ENCODE data around the gene FRMD5.

Gene FRMD5

GRCh38 chr15:43881245-43881644, 313.8 kb downstream of the FRMD5 start:
- no peak overlapping the region for H3K9ac ChIP-seq (ENCODE audit: low read length in 2 of 2)
- H3K4me3 ChIP-seq (ENCODE audit: low read length in 2 of 2), result no peak overlapping the region
- no peaks in the 10 kb centered on the region for H3K4me1 ChIP-seq (ENCODE audit: control insufficient read depth, insufficient read depth, low read length)
- H3K36me3 ChIP-seq (ENCODE audit: control insufficient read depth in 2 of 2, insufficient read depth in 2 of 2, low read length in 2 of 2), result no peaks in the 10 kb centered on the region
- no peaks in the 10 kb centered on the region for H3K9me3 ChIP-seq (ENCODE audit: control insufficient read depth in 2 of 2, low read length in 2 of 2)
- H3K27me3 ChIP-seq (ENCODE audit: control insufficient read depth in 1 of 2, insufficient read depth in 2 of 2, low read length in 2 of 2), result no peaks in the 10 kb centered on the region
- no peak overlapping the region for H3K27ac ChIP-seq (ENCODE audit: low read length)

GRCh38 chr15:43880406-43881194, 314.5 kb downstream of the FRMD5 start:
- H3K27me3 ChIP-seq (ENCODE audit: control insufficient read depth in 1 of 2, insufficient read depth in 2 of 2, low read length in 2 of 2), result no peaks in the 10 kb centered on the region
- no peak overlapping the region for H3K27ac ChIP-seq (ENCODE audit: low read length)
- no peak overlapping the region for H3K4me3 ChIP-seq (ENCODE audit: low read length in 2 of 2)
- H3K9me3 ChIP-seq (ENCODE audit: control insufficient read depth in 2 of 2, low read length in 2 of 2), result no peaks in the 10 kb centered on the region
- H3K36me3 ChIP-seq (ENCODE audit: control insufficient read depth in 2 of 2, insufficient read depth in 2 of 2, low read length in 2 of 2), result no peaks in the 10 kb centered on the region
- no peaks in the 10 kb centered on the region for H3K4me1 ChIP-seq (ENCODE audit: control insufficient read depth, insufficient read depth, low read length)
- H3K9ac ChIP-seq (ENCODE audit: low read length in 2 of 2), result no peak overlapping the region

GRCh38 chr15:43879386-43880355, 315.4 kb downstream of the FRMD5 start:
- Histone ChIP-seq H3K27me3 (ENCODE audit: control insufficient read depth in 1 of 2, insufficient read depth in 2 of 2, low read length in 2 of 2) (no peaks in the 10 kb centered on the region), H3K36me3 (ENCODE audit: control insufficient read depth in 2 of 2, insufficient read depth in 2 of 2, low read length in 2 of 2) (no peaks in the 10 kb centered on the region), H3K4me1 (ENCODE audit: control insufficient read depth, insufficient read depth, low read length) (no peaks in the 10 kb centered on the region), H3K9ac (ENCODE audit: low read length in 2 of 2) (no peak overlapping the region), H3K4me3 (ENCODE audit: low read length in 2 of 2) (no peak overlapping the region), H3K27ac (ENCODE audit: low read length) (no peak overlapping the region), H3K9me3 (ENCODE audit: control insufficient read depth in 2 of 2, low read length in 2 of 2) (no peaks in the 10 kb centered on the region)

GRCh38 chr15:43878446-43878845, 316.6 kb downstream of the FRMD5 start:
- H3K9ac ChIP-seq (ENCODE audit: low read length in 2 of 2), result no peak overlapping the region
- no peak overlapping the region for H3K27ac ChIP-seq (ENCODE audit: low read length)
- no peak overlapping the region for H3K4me3 ChIP-seq (ENCODE audit: low read length in 2 of 2)

GRCh38 chr15:43877371-43877770, 317.7 kb downstream of the FRMD5 start:
- no peak overlapping the region for H3K4me3 ChIP-seq (ENCODE audit: low read length in 2 of 2)
- no peak overlapping the region for H3K27ac ChIP-seq (ENCODE audit: low read length)
- H3K9me3 ChIP-seq (ENCODE audit: control insufficient read depth in 2 of 2, low read length in 2 of 2), result no peaks in the 10 kb centered on the region
- H3K27me3 ChIP-seq (ENCODE audit: control insufficient read depth in 1 of 2, insufficient read depth in 2 of 2, low read length in 2 of 2), result no peaks in the 10 kb centered on the region
- no peak overlapping the region for H3K9ac ChIP-seq (ENCODE audit: low read length in 2 of 2)
- no peaks in the 10 kb centered on the region for H3K4me1 ChIP-seq (ENCODE audit: control insufficient read depth, insufficient read depth, low read length)
- no peaks in the 10 kb centered on the region for H3K36me3 ChIP-seq (ENCODE audit: control insufficient read depth in 2 of 2, insufficient read depth in 2 of 2, low read length in 2 of 2)

More at GRCh38 chr15:43878446-43878845, 316.6 kb downstream of the FRMD5 start:
- no peaks in the 10 kb centered on the region for H3K9me3 ChIP-seq (ENCODE audit: control insufficient read depth in 2 of 2, low read length in 2 of 2)
- no peaks in the 10 kb centered on the region for H3K36me3 ChIP-seq (ENCODE audit: control insufficient read depth in 2 of 2, insufficient read depth in 2 of 2, low read length in 2 of 2)
- H3K27me3 ChIP-seq (ENCODE audit: control insufficient read depth in 1 of 2, insufficient read depth in 2 of 2, low read length in 2 of 2), result no peaks in the 10 kb centered on the region
- H3K4me1 ChIP-seq (ENCODE audit: control insufficient read depth, insufficient read depth, low read length), result no peaks in the 10 kb centered on the region

- Histone ChIP-seq H3K9me3 (ENCODE audit: control insufficient read depth in 2 of 2, low read length in 2 of 2) (no peaks in the 10 kb centered on the region), H3K36me3 (ENCODE audit: control insufficient read depth in 2 of 2, insufficient read depth in 2 of 2, low read length in 2 of 2) (no peaks in the 10 kb centered on the region), H3K27me3 (ENCODE audit: control insufficient read depth in 1 of 2, insufficient read depth in 2 of 2, low read length in 2 of 2) (no peaks in the 10 kb centered on the region), H3K27ac (ENCODE audit: low read length) (no peak overlapping the region), H3K4me1 (ENCODE audit: control insufficient read depth, insufficient read depth, low read length) (no peaks in the 10 kb centered on the region), H3K4me3 (ENCODE audit: low read length in 2 of 2) (no peak overlapping the region), H3K9ac (ENCODE audit: low read length in 2 of 2) (no peak overlapping the region)
These were observed 318.2 kb downstream of the FRMD5 start for GRCh38 chr15:43876872-43877271.

- H3K9me3 ChIP-seq (ENCODE audit: control insufficient read depth in 2 of 2, low read length in 2 of 2), result no peaks in the 10 kb centered on the region
- H3K27me3 ChIP-seq (ENCODE audit: control insufficient read depth in 1 of 2, insufficient read depth in 2 of 2, low read length in 2 of 2), result no peaks in the 10 kb centered on the region
- H3K4me1 ChIP-seq (ENCODE audit: control insufficient read depth, insufficient read depth, low read length), result no peaks in the 10 kb centered on the region
These were observed 321.4 kb downstream of the FRMD5 start for GRCh38 chr15:43873651-43874050.

GRCh38 chr15:43872416-43873020, 322.6 kb downstream of the FRMD5 start:
- Histone ChIP-seq H3K27ac (ENCODE audit: low read length) (no peak overlapping the region), H3K4me3 (ENCODE audit: low read length in 2 of 2) (no peak overlapping the region), H3K36me3 (ENCODE audit: control insufficient read depth in 2 of 2, insufficient read depth in 2 of 2, low read length in 2 of 2) (no peaks in the 10 kb centered on the region), H3K27me3 (ENCODE audit: control insufficient read depth in 1 of 2, insufficient read depth in 2 of 2, low read length in 2 of 2) (no peaks in the 10 kb centered on the region), H3K9ac (ENCODE audit: low read length in 2 of 2) (no peak overlapping the region), H3K9me3 (ENCODE audit: control insufficient read depth in 2 of 2, low read length in 2 of 2) (no peaks in the 10 kb centered on the region), H3K4me1 (ENCODE audit: control insufficient read depth, insufficient read depth, low read length) (no peaks in the 10 kb centered on the region)

More at GRCh38 chr15:43873651-43874050, 321.4 kb downstream of the FRMD5 start:
- no peaks in the 10 kb centered on the region for H3K36me3 ChIP-seq (ENCODE audit: control insufficient read depth in 2 of 2, insufficient read depth in 2 of 2, low read length in 2 of 2)
- no peak overlapping the region for H3K9ac ChIP-seq (ENCODE audit: low read length in 2 of 2)
- no peak overlapping the region for H3K4me3 ChIP-seq (ENCODE audit: low read length in 2 of 2)
- H3K27ac ChIP-seq (ENCODE audit: low read length), result no peak overlapping the region

- Histone ChIP-seq H3K4me3 (ENCODE audit: low read length in 2 of 2) (no peak overlapping the region), H3K27ac (ENCODE audit: low read length) (no peak overlapping the region), H3K9me3 (ENCODE audit: control insufficient read depth in 2 of 2, low read length in 2 of 2) (no peaks in the 10 kb centered on the region), H3K36me3 (ENCODE audit: control insufficient read depth in 2 of 2, insufficient read depth in 2 of 2, low read length in 2 of 2) (peaks cover 0 to 3% of the 10 kb centered on the region in 2 donors), H3K9ac (ENCODE audit: low read length in 2 of 2) (no peak overlapping the region), H3K4me1 (ENCODE audit: control insufficient read depth, insufficient read depth, low read length) (no peaks in the 10 kb centered on the region), H3K27me3 (ENCODE audit: control insufficient read depth in 1 of 2, insufficient read depth in 2 of 2, low read length in 2 of 2) (no peaks in the 10 kb centered on the region)
These were observed 323.2 kb downstream of the FRMD5 start for GRCh38 chr15:43871835-43872234.

- H3K27ac ChIP-seq (ENCODE audit: low read length), result no peak overlapping the region
- no peak overlapping the region for H3K4me3 ChIP-seq (ENCODE audit: low read length in 2 of 2)
- peaks cover 2 to 3% of the 10 kb centered on the region in 2 donors for H3K36me3 ChIP-seq (ENCODE audit: control insufficient read depth in 2 of 2, insufficient read depth in 2 of 2, low read length in 2 of 2)
- no peaks in the 10 kb centered on the region for H3K27me3 ChIP-seq (ENCODE audit: control insufficient read depth in 1 of 2, insufficient read depth in 2 of 2, low read length in 2 of 2)
- no peak overlapping the region for H3K9ac ChIP-seq (ENCODE audit: low read length in 2 of 2)
- no peaks in the 10 kb centered on the region for H3K4me1 ChIP-seq (ENCODE audit: control insufficient read depth, insufficient read depth, low read length)
- no peaks in the 10 kb centered on the region for H3K9me3 ChIP-seq (ENCODE audit: control insufficient read depth in 2 of 2, low read length in 2 of 2)
These were observed 326.7 kb downstream of the FRMD5 start for GRCh38 chr15:43868406-43868805.

All from stomach smooth muscle (tissue), 2 donors.